Measurements from ENCODE around the gene AMFR.

The AMFR gene

DNA sequence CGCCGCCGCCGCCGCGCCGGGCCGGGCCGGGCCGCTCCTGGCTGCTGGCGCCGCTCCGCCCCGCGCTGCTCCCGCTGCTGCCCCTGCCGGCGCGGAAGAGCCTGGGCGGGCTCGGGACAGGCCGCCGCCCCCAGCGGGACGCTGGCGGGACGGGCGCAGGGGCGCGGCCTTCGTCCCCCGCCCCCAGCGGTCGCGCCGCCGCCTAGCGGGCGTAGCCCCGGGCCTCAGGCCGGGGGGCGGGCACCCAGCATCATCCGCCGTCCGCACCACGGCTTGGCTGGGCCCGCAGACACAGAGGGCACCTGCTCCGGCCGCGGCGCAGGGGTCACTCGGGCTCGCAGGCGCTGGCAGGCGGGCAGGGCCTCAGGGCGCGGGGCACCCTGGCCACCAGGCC, at the start of gene AMFR:
TSS of gene AMFR (minus strand) at position 107 of the 394 bp plus-strand sequence. CDS start 218 bp downstream, outside the sequence.
- peak; percentile 94 for DNase-seq

DNA sequence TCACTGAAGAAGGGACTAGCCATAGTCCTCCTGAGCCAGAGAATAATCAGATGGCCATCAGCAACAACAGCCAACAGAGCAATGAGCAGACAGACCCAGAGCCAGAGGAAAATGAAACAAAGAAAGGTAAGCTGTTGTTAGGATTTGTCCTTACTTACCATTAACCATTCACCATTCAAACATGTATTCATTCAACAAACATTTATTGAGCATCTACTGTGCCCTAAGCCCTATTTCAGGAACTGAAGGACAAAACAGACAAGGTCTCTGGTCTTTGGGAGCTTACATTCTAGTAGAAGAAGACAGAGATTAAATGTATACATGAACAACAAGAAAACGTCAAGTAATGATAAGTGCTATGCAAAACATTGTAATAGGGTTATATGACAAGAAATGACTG, 45.3 kb upstream of the AMFR start:
- DNase-seq = no peak

DNA sequence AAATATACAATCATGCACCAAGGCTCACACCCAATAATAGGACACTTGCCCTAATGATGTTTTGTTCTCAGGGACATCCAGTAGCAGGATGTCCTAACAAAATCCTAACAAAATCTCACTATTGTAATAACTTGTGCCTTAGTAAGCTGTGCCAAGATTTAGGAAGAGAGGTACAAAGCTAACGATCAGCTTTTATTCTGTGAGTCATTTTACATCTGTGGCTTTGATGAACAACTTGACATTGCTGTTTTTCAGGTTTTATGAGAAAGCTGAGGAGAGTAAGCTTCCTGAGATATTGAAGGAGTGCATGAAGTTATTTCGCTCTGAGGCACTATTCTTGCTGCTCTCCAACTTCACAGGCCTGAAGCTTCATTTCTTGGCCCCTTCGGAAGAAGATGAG, 44.9 kb upstream of the AMFR start:
- no peak for DNase-seq

DNA sequence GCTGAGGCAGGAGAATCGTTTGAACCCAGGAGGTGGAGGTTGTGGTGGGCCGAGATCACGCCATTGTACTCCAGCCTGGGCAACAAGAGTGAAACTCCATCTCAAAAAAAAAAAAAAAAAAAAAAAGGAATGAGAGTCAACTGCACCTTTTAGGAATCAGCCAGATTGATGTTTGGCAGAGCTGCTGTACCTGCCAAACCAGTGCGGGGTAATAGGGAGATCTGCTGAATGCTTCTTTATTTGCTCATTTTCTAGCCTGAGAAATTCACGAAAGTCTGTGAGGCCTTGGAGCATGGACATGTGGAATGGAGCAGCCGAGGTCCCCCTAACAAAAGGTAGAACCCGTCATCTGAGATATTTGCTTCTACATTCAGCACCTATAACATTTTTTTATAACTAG, 44.4 kb upstream of the AMFR start:
- DNase-seq = no peak

DNA sequence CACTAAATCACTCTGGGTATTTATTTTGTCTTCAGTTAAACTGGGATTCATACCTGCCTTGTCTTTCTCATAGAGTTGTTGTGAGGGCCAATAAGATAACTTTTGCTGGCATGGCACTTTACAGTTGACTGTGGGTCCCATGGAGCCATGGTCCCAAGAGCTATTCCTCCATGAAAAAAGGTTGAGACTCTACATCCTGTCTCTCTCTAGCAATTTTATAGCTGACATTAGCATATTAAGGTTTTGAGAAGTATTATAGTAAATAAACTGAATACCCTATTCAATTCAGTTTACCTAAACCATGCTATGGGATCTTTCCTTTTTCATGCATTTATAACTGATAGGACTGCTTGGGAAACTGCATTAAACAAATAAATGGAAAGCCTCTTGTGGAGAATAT, 43.5 kb upstream of the AMFR start:
- DNase-seq = no peak

DNA sequence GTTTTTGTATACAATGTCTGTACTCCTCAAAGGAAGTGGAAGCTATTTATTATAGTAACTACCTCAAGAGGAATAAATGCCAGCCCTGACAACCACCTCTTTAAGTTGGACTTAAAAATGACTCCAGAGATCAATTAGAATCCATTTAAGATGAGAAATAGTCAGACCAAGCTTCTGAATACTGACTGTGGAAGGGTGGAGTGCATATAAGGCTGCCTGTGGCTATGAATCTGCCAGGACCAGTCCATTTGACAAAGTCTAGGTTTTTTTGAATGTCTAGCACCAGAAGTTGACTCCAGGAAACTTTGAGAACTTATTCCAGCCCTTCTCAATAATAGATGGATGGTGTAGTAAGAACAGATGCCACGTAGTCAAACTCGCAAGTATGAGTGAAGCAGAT, 41.0 kb upstream of the AMFR start:
- no peak for DNase-seq

DNA sequence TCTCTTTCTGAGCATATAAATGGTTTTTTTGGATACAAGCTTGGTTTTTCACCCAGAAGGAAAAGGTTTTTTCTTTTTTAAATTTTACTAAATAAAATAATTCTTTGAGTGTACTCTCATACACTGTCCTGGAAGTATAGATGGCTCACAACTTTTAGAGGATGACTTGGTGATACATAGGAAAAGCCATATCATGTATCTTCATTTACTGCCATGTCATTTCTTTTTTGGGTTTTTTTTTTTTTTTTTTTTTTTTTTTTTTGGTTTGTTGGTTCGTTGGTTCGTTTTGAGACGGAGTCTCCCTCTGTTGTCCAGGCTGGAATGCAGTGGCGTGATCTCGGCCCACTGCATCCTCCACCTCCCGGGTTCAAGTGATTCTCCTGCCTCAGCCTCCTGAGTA, 37.8 kb upstream of the AMFR start:
- no peak for DNase-seq

DNA sequence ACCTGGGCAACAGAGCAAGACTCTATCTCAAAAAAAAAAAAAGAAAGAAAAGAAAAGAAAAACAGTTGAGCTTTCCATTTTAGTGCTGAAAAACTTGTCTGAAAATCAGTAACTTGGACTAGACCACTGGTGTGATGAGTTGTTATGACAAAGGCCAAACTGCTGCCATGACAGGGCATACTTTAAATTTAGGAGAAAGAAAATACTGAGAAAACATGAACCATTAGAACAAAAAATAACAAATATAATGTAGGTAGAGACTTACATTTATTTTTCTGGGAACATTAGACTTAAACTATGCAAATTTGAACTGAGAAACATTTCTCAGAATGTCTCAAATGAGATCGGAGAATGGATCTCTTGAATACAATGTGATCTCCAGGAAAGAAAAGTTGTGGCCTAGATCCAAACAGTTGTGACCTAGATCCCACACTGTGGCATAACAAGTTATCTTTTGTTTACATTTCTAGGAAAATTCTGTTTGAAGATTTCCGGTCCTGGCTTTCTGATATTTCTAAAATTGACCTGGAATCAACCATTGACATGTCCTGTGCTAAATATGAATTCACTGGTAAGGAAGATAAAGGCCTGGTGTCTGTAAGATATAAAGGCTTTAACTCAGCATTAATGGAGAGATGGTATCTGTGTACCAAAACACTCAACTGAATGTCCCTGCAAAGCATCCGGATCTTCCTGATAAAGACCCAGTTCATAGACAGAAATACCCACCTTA, 36.9 kb upstream of the AMFR start:
- no peak for DNase-seq

DNA sequence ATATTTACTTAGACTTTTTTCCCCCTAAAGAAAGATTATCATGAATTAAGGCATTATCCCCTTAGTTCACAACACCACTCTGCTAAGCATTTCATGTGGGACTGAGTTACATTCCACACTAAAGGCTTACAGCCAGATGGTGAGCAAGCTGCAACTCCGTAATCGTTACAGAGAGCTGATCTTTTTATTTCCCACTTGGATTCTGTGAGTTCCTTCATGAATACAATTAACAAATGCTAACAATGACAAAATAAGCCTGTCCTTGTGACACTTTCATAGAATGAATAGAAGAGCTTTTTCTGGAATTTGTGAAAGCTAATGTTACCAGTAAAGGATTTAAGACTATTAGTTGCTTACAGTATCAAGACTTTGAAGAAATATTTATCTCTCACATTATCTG, 34.8 kb upstream of the AMFR start:
- no peak for DNase-seq

DNA sequence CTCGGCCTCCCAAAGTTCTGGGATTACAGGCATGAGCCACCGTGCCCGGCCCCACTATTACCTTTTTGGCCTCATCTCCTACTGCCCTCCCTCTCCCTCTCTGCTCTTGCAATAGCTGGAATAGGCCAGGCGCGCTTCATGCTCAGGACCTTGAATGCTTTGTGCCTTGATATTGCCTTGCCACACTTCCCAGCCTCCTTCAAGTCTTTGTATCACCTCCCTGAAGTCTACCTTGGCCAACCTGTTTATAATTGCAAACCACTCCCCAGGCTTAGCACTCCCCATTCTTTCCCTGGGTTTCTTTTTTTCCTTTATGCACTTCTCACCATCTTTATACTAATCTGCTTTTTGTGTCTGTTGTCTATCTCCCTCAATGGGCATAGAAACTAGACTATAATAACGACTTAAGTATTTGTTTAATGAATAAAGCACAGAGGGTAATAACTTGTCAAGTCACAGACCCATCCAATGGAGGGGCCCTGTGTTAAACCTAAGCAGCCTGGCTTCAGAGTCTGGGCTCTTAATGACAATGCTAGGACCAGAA, 32.7 kb upstream of the AMFR start:
- no peak for DNase-seq

DNA sequence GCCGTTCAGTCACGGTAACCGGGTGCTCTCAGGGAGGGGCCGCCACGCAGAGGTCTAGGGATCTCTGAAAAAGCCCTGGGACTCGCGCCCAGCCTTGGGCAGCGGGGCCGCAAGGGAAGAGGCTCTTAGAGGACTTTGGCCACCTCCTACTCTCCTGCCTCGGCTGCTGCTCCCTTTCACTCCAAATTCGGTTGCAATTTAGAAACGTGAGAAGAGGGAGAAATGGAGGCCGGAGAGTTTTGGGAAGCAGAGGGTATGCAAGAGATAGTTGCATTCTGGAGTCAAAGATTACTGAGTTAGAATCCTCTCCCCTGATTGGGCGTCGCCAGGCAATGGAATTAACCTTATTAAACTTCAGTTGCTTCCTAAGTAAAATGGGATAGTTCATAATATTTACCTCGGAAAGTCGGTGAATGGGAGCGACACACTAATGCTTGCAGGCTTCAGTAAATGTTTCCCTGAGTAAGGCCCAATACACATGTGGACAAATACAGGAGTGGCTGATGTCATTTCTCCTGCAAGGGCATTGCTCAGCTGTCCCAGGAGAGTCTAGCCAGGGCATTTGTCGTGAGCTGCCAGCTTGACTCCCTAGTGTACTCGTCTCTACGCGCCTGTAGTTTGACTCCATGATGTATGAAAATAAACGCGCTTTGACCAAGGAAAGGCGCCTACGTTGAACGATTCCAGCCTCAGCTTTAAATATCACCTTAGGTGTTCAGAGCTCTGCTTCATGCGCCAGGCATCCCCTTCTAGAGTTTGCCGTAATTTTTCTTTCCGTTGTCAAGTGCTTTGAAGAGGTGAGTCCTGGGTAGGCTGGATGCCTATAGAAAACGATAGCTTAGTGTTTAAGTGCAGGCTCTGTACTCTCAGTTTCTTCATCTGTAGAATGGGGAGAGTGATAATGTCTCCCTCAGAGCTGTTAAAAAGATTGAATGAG, 26.7 kb upstream of the AMFR start:
- DNase-seq = peak; percentile 88

DNA sequence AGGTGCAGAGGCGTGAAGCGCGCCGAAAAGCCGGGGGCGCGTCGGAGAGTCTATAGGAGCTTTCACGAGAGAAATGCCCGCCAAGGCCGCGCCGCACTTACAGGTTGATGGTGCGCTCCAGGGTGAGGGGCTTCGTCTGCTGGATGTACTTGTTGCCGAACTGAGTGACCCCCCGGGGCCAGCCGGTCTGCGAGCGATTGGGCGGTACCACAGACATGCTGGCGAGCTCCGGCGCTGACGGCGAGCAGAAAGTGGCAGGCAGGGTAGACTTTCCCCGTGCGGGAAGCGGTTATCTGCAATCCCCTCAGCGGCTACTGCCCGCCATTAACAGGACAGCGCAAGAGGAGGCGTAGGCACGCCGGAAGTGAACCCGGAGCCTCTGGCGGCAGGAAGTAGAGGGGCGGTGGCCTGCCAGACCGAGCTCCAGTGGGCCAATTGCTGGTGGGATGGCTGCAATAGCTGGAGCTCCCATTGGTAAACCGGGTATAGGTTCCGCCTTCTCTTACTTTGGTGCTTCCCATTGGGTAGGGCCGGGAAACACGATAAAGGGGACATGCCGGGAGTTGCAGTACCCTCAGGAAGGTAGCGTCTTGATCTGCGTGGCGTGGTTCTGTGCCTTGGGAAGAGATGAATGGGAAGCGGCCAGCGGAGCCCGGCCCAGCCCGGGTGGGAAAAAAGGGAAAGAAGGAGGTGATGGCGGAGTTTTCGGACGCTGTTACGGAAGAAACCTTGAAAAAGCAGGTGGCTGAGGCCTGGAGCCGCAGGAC, 25.8 kb upstream of the AMFR start, which contains the start of the genes NUDT21 and OGFOD1:
TSS of gene NUDT21 (minus strand) at position 347 of the 767 bp plus-strand sequence. CDS start at position 217, 130 bp downstream.
TSS of gene OGFOD1 (plus strand) at position 569 of the 767 bp plus-strand sequence. CDS start at position 628, 59 bp downstream.
- peak; percentile 99 for DNase-seq

DNA sequence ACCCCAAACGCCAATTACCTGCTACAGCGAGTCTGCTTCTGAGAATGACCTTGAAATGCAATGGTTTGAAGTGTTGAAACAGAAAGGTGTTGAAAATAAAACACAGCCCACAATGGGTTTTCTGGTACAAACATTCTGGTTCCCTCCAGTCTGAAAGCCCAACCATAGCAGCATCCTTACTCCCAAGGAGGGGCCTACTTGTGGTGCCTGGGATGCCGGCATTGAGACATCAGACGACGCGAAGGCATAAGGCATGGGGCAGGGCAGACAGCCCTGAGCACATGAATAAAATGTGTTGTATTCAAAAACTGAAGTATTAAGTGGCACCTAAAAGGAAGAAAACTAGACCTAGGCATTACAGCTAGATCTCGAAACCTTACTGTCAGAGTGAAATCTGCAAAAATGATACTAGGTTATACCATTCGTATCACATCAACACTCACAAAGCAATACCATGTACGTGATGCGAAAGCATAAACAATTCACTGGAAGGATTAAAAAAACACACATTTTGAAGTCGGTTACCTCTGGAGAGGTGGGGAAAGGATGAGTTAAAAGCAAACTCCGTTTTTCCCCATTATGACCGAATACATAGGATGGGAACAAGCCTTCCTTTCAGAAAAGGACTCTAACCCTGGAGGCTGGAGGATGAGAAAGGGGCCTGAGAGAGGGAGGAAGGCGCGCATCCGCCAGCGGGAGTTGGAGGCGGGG, 25.1 kb upstream of the AMFR start:
- no peak for DNase-seq

DNA sequence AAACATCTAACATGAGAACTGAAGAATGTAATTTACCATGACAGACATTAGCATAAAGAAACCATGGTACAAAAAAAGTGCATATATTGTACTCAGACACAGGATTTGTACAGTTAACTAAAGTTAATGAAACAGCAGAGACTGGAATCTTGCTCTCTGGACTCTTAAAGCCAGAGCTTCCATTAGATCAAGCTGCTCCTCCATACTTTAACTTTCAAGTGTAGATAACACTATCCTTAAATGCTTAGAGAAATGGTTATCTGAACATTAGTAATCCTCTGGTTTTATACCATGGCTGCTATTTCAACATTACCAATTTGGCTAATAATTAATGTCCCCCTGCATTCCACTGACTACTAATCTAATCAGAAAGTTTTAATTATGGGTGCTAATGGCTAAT, 22.7 kb upstream of the AMFR start:
- DNase-seq = no peak

DNA sequence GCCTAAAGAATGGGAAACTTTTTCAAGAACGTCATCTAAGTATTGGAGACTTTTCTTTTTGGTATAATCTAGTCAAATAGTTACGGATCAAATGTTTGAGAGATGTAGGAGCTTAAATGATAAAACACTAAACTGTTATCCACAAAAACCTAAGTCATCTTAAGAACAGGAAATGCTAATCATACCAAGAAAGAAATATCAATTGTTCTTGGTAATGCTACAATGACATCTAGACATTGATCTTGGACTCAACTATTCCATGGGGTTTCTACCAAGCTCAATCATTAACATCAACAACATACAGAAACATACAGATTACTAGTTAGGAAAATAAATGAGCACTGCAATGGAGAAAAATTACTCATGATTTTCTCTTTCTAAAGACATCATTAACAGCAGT, 21.9 kb upstream of the AMFR start:
- DNase-seq = no peak

DNA sequence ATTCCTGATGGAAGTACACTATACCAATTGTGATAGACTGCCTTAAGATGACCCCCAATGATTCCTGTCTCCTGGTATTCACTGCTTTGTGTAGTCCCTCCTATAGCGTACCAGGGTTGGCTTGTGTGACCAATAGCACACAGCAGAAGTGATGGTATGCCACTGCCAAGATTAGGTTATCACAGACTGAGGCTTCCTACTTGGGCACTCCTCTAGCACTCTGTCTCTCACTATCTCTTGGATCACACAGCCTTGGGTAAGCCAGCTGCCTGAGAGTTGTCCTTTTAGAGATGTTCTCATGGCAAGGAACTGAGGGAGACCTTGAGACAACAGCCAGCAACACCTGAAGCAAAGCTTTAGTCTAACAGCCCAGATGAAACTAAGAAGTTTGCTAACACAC, 12.7 kb upstream of the AMFR start:
- DNase-seq = no peak

DNA sequence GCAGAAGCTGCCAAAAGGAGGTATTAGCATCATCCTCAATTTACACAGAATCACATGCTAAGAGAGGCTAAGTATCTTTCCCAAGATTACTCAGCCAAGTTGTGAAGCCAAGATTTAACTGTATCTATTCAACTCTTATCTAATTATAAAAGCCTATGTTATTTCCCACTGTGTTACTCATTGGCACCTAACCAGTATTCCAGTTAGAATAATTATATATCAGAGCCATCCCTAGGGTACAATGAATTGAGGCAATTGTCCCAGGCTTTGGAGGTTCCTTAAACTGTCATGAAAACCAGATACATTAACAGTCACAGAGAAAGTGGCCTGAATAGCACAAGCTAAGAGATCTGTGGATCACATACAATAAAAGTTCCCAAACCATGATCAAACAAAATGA, 10.9 kb upstream of the AMFR start:
- no peak for DNase-seq

DNA sequence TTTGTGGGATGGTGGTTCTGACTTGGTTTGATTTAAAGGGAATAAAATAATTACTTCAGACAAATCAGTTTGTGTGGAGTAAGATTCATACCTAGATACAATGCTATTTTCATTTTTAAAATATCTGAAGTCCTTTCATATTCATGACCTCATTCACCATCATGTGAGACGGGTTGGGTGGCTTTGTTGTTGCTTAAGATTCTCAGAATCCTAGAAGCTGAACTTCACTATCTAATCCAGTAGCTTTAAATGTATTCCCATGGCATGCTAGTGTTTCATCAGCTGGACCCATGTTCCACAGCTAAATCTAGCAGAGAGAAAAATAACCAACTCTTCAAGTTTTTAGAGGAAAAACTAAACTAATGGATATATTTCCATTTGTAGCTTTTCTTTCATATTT, 2.7 kb upstream of the AMFR start:
- DNase-seq = no peak

DNA sequence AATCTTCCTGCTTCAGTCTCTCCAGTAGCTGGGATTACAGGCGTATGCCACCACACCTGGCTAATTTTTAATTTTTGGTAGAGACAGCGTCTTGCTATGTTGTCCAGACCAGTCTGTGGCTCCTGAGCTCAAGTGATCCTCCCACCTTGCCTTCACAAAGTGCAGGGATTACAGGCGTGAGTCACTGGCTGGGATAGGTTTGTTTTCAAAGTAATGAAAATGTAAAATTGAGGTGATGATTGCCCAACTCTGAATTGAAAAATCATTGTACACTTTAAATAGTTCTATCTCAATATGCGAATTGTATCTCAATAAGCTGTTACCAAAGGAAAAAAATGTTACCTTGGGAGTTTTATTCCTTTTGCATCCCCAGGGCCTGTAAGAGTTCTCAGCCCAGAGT, 1.2 kb upstream of the AMFR start:
- peak; percentile 29 for DNase-seq

DNA sequence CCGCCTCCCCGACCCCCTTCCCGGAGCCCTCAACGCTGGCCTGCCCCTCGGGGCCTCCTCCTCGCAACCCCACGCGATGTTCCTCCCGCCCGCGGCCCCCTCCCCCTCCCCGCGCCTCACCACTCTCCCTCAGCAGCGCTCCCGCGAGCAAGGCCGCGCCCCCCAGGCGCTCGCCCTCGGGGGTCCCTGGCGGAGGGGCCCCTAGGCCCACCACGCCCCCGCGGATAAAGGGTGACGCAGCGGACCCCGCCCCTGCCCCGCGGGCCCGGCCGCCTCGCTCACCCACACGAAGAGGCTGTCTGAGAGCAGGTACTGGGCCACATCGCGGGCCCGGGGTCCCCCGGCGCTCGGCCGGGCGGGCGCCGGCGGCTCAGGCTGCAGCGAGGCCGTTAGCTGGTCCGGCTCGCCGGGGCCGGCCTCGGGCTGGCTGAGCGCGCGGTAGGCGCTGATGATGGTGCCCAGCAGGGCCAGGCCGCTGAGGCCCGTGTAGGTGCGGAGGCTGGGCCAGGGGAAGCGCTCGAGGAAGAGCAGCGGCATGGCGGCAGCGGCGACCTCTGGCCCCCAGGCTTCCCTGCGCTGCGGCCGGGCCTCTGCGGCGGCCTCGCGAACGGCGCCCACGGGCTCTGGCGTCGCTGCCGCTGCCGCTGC, 430 bp downstream of the AMFR start:
- DNase-seq = peak; percentile 81

DNA sequence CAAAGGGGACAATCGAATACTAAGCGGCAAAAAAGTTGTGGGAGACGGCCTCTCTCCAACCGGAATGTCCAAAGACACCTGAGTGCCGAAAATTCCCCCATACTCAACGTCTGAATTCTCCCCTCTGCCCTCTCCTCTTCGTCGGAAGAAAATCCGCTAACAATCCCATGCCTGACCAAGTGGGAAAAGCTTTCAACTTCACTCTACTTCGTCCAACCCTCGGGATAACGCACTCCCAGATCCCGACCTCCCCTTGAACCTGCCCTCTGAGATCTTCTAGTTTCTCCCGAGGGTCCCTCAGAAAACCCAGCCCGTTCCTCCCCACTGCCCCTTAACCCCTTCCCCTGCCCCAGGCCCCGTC, 961 bp downstream of the AMFR start:
- peak; percentile 41 for DNase-seq
